K562 (cell line): ENCODE data around the gene NQO2. TPM values are rescaled to one million over a fixed set of nuclear protein-coding genes. Genes with fewer than 3 reads are reported as not detected.
A peak's percentile ranks its signal among the peaks of the same experiment; 100 is the strongest.

Experiments
- CEBPZ ChIP-seq: fragments of 150-350 bp; IDR thresholded peaks from 2 replicates; pipeline ENCODE4 v1.6.1; 2014; ENCODE audit warnings: low read depth, mild to moderate bottlenecking, low read length, borderline replicate concordance
- CUX1 ChIP-seq: fragments of 200-800 bp; sonication (Bioruptor generic); IDR thresholded peaks from 2 replicates; pipeline ENCODE4 v1.6.1; 2016; ENCODE audit warnings: missing genetic modification characterization, missing compliant biosample characterization
- JUND ChIP-seq, 2 experiments: IDR thresholded peaks; 2 replicates in 1 of 2; 3 replicates in 1 of 2; pipeline ENCODE4 v1.6.1; 2011; ENCODE audit warnings: borderline replicate concordance in 2 of 2, low read depth in 2 of 2, low read length in 2 of 2, improper control_type of control experiment in 1 of 2, missing biosample characterization in 1 of 2, missing genetic modification characterization in 1 of 2, missing genetic modification reagents in 1 of 2
- MIER1 ChIP-seq: fragments of 450-650 bp; IDR thresholded peaks from 2 replicates; pipeline ENCODE4 v1.6.1; 2016; ENCODE audit warnings: antibody characterized with exemption, mild to moderate bottlenecking, low read depth
- SMARCA4 ChIP-seq: fragments of 450-650 bp; IDR thresholded peaks from 2 replicates; pipeline ENCODE4 v1.6.1; 2016
- SOX6 ChIP-seq: fragments of 450-650 bp; IDR thresholded peaks from 2 replicates; pipeline ENCODE4 v1.6.1; 2014; ENCODE audit warnings: mild to moderate bottlenecking
- TCF3 ChIP-seq: sonication (generic); formaldehyde crosslinking; IDR thresholded peaks from 2 replicates; pipeline ENCODE4 v1.4.0; 2020; ENCODE audit warnings: mild to moderate bottlenecking, missing genetic modification reagents
- USF1 ChIP-seq: sonication (generic); formaldehyde crosslinking; IDR thresholded peaks from 2 replicates; pipeline ENCODE4 v1.9.0; 2022; ENCODE audit warnings: mild to moderate bottlenecking, missing genetic modification reagents
- ZBTB26 ChIP-seq: fragments of 450-650 bp; formaldehyde crosslinking; IDR thresholded peaks from 2 replicates; pipeline ENCODE4 v1.4.0; 2022; ENCODE audit warnings: missing genetic modification characterization
- ZNF134 ChIP-seq: fragments of 250-450 bp; sonication (Bioruptor Pico); conservative IDR thresholded peaks from 2 replicates; pipeline ENCODE4 v1.4.0; 2020
- ZNF3 ChIP-seq: fragments of 250-450 bp; sonication (Bioruptor Pico); IDR thresholded peaks from 2 replicates; pipeline ENCODE4 v1.5.0; 2021; ENCODE audit warnings: mild to moderate bottlenecking, moderate library complexity
- polyA plus RNA-seq, 8 experiments: library from polyadenylated mRNA; depleted of rRNA in 4 of 8; stranded (reverse) in 5 of 8; unstranded in 3 of 8; fragments of >200 nt; fragmentation: Nextera tagmentation in 2 of 8; fragmentation: Illumina TruSeq in 1 of 8; extraction: Ambion mirVana in 2 of 8; extraction: Trizol in 1 of 8; gene quantifications; 2 replicates each; pipeline versions ENCODE4 v1.2.1 to v1.2.3, GENCODE V29; 2011 to 2014; ENCODE audit warnings: inconsistent platforms in 1 of 8, missing spikeins in 1 of 8
- total RNA-seq, 7 experiments: library from RNA; depleted of rRNA in 6 of 7; stranded (reverse); fragments of >200 nt in 6 of 7; fragmentation: Illumina TruSeq in 2 of 7; extraction: Trizol in 2 of 7; gene quantifications; 2 replicates each; pipeline versions ENCODE4 v1.2.1 to v1.2.3, GENCODE V29; 2011 to 2021; ENCODE audit warnings: low replicate concordance in 1 of 7

NQO2 gene
- total and polyA plus RNA-seq, 9 of the 15 experiments (the other 6 are each of a cell fraction or from before 2014, with no cell fraction given), result 54.6 to 214 (median 116) TPM

- TF ChIP-seq SOX6 (peak; percentile 67), TCF3 (CRISPR knock-in tag) (no peak), ZBTB26 (CRISPR knock-in tag) (no peak), USF1 (CRISPR knock-in tag) (peak; percentile 31; the same call in 1 of the 2 replicates), MIER1 (0 out of 2 replicates have a peak, but pooled peaks have one; percentile 47), CUX1 (no peak), CEBPZ (no peak), SMARCA4 (no peak), ZNF134 (CRISPR knock-in tag) (no peak), ZNF3 (CRISPR knock-in tag) (no peak), JUND (IDR thresholded peaks at IDR 0.05; ENCODE audit: borderline replicate concordance, low read depth, low read length) (no peak; the same call in 1 of the 2 replicates), JUND (tag; IDR thresholded peaks at IDR 0.05; ENCODE audit: borderline replicate concordance, low read depth, low read length) (peak; percentile 36; the same call in 1 of the 3 replicates)
Observed at GRCh38 chr6:3063733-3064700, 64.3 kb downstream of the NQO2 start (continued).
